HG03354 (cell line): ENCODE data around the gene NPC1.
A peak's percentile ranks its signal among the peaks of the same experiment; 100 is the strongest.
"Not testable (repeated sequence)": the region's sequence is repeated elsewhere in the genome, so short reads cannot be mapped to it uniquely, and the experiment has no call there.

ENCODE experiments used
- ATAC-seq: cut with Tn5 transposase; IDR thresholded peaks from one replicate; pipeline ENCODE4 v1.9.1; 2021; ENCODE audit warnings: mild to moderate bottlenecking; ENCODE audit not compliant: unreplicated experiment, poor library complexity, severe bottlenecking

The NPC1 gene

GRCh38 chr18:23586249-23587196, at the start of gene NPC1:
NPC1 (minus strand) TSS chr18:23586506; CDS start chr18:23586343, 163 bp downstream.
- peak; percentile 89 for ATAC-seq

GRCh38 chr18:23636071-23636399, 49.7 kb upstream of the NPC1 start:
- no peak for ATAC-seq

- ATAC-seq = no peak
These were observed 49.2 kb upstream of the NPC1 start for GRCh38 chr18:23635283-23636070.

- ATAC-seq = no peak
These were observed 48.4 kb upstream of the NPC1 start for GRCh38 chr18:23634692-23635091.

- ATAC-seq = no peak
These were observed 46.3 kb upstream of the NPC1 start for GRCh38 chr18:23632615-23633014.

DNA sequence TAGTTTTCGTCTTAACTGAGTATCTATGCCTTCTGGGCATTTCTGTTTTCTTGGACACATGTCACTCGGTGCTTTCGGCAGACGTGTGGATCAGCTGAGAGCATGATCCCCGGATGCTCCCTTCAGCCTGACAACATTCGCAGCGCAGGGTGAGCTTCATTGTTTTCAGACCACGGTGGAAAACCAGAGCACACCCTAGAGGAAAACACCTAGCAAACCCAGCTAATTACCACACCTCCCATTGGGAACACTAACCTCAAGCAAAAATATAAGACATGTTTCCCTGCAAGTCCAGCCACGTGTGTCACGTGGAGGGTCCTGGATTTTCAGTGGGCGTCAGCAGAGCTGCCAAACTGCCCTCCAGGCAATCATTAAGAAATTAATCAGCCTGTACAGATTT, 45.4 kb upstream of the NPC1 start:
- no peak for ATAC-seq

GRCh38 chr18:23631312-23631711, 45.0 kb upstream of the NPC1 start:
- ATAC-seq = no peak

DNA sequence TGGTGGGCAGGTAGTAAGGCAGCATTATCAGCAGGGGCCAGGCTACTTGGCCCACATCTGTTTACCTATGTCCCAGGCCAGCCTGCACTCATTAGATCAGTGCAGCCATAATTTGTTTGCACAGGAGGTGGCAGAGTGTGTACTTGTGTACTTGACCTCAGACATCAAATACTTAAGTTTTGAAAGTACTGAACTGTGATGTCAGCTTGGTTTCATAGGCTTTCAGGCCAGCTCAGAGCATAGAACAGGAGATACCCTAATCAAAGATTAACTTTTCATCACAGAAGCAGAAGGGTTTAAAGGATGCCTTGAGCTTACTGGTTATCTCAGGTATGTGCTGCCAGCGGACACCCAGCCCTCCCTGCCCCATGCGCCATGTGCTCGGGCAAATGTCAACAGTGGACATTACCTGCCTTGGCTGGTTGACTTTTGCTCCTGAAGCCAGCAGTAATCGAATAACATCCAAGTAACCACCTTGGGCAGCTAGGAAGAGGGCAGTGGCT, 43.2 kb upstream of the NPC1 start:
- peak; percentile 98 for ATAC-seq

- ATAC-seq = no peak
These were observed 41.7 kb upstream of the NPC1 start for GRCh38 chr18:23627970-23628369.

DNA sequence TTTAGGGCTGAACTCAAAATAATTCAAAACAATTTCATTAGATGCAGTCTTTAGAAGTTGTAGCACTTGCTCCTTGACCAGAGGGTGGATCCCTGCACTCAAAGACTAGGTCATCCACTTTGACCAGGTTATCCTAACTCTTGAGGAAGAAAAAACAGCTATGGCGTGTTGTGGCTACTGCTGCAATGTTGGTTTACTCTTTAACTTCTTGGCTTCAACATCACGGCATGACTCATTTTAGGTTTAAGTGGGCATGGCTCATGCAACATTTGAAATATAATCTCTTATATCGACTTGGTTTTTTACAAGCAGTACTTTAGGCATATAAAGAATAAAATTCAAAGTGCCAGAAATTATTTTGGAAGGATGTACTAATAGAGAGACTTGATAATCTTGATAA, 41.0 kb upstream of the NPC1 start:
- ATAC-seq = no peak

GRCh38 chr18:23626451-23627279, 40.4 kb upstream of the NPC1 start:
- no peak for ATAC-seq

DNA sequence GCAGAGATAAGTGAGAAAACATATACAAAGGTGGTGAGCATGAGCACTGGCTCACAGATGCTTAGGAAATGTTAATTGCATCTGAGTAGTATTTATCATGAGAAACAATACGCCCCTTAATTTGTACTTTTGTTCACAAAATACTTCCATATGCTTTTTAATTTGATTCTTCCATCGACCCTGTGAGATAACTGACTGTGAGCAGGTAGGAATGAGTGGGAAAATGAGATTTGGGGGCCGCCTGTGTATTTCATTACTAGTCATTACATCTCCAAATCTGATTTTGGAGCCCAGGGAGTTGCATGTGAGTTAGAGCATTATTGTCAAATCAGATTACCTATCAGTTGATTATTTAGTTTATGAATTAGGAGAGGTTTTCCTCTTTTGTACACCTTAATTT, 36.7 kb upstream of the NPC1 start:
- no peak for ATAC-seq

DNA sequence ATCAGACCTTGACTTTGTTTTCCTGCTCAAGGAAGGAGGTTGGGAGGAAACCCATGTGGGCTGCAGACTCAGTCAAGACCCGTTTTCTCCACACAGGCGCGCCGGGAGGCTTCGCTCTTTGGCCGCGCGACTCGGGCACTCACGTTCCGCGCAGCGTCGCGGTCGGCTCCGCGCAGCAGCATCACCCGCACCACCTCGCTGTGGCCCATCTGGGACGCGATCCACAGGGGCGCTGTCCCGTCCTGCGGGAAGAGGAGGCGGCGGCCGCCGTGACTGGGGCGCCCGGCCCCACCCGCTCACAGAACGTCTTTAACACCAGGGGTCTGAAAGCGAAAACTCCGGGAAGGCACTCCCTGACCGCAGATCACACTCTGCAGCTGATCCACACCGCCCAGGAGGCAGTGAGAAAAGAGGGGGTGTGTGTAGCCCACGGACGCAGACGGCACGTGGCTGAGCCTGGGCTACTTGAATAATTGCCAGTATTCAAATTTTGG, 33.1 kb upstream of the NPC1 start:
- ATAC-seq = peak; percentile 30

DNA sequence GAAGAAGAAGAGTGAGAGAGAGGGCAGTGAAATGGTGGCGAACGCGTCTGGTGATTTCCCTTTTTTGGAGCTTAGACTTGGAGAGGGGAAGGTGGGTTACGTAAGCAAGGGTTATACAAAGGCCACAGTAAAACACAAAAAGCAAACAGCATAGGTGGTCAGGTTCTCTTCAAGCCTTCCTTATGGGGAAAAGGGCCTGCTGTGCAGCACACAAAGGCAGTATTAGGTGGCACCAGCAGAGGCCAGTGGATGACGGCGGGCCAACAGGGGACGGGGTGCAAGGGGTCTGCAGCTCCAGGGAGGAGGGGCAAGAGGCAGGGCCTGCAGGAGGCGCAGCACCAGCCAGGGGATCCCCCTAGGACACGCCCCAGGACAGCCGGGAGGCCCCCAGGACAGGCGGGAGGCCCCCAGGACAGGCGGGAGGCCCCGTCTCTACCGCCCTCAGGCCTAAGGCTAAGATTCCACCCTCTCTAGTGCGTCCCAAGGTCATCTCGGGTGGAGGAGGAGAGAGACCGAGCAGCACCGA, 32.6 kb upstream of the NPC1 start:
- ATAC-seq = peak; percentile 41

- peak; percentile 69 for ATAC-seq
These were observed 31.2 kb upstream of the NPC1 start for GRCh38 chr18:23617412-23618014.

- no peak for ATAC-seq
These were observed 30.0 kb upstream of the NPC1 start for GRCh38 chr18:23616258-23616657.

GRCh38 chr18:23614891-23615290, 28.6 kb upstream of the NPC1 start:
- no peak for ATAC-seq

DNA sequence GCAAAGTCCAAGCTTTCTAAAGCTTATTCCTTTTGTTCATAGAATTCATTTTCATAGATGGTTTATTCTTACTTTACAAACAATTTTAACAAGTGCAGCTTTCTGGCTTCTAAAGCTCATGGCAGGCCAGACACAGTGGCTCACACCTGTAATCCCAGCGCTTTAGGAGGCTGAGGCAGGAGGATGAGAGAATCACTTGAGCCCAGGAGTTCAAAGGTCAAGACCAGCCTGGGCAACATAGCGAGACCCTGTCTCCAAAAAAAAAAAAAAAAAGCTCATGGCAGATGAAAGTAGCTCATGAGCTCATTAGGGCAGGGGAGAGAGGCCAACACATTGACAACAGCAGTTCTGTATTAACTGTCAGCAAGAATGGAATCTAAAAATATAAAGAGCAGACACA, 28.1 kb upstream of the NPC1 start:
- ATAC-seq = no peak

DNA sequence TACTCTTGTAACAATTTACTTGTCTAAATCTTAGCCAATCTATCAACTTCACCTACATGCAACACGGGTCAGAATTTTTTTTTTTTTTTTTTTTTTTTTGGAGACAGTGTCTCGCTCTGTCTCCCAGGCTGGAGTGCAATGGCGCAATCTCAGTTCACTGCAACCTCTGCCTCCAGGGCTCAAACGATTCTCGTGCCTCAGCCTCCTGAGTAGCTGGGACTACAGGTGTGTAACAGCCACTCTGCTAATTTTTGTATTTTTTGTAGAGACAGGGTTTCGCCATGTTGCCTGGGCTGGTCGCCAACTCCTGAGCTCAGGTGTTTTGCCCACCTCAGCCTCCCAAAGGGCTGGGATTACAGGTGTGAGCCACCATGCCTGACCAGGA, 26.8 kb upstream of the NPC1 start:
- not testable (repeated sequence) for ATAC-seq
